ENCODE measurements around the gene SLCO4C1.

SLCO4C1 gene

DNA sequence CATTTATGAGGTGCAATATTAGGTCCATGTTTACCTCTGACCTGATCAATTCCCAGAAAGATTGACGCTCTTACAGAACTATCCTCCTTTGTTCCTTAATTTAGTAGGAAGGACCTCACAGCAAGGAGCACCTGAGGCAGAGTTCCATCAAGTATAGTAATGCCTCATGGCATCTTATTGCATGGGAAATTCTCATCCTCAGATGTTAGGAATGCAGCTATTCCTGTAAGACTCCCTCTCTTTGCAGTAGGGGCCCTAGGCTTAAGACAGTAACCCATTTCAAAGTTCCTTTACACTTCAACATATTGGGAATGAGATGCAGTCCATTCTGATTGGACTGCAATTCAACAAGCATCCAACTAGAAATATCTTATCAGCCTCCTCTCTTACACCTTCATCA, 69.8 kb downstream of the SLCO4C1 start:
- no peak for DNase-seq
- TF ChIP-seq, protein P1, sequence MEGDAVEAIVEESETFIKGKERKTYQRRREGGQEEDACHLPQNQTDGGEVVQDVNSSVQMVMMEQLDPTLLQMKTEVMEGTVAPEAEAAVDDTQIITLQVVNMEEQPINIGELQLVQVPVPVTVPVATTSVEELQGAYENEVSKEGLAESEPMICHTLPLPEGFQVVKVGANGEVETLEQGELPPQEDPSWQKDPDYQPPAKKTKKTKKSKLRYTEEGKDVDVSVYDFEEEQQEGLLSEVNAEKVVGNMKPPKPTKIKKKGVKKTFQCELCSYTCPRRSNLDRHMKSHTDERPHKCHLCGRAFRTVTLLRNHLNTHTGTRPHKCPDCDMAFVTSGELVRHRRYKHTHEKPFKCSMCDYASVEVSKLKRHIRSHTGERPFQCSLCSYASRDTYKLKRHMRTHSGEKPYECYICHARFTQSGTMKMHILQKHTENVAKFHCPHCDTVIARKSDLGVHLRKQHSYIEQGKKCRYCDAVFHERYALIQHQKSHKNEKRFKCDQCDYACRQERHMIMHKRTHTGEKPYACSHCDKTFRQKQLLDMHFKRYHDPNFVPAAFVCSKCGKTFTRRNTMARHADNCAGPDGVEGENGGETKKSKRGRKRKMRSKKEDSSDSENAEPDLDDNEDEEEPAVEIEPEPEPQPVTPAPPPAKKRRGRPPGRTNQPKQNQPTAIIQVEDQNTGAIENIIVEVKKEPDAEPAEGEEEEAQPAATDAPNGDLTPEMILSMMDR (IDR thresholded peaks at IDR 0.05; ENCODE audit: low read length): no peak
- TF ChIP-seq EZH2phosphoT487 (IDR thresholded peaks at IDR 0.05; ENCODE audit: low read length) (no peak), EZH2 (optimal IDR thresholded peaks at IDR 0.05; ENCODE audit: low read depth, low read length) (no peak)
- no peaks in the 10 kb centered on the region for H3K36me3 ChIP-seq (replicated peaks; ENCODE audit: insufficient read depth, low read length)
- H3K27ac ChIP-seq (ENCODE audit: low read length): no peak overlapping the region
- H3K4me2 ChIP-seq (ENCODE audit: low read depth, low read length): no peak overlapping the region
- H4K20me1 ChIP-seq (ENCODE audit: insufficient read depth, low read length): no peaks in the 10 kb centered on the region
- no peaks in the 10 kb centered on the region; the same call in 1 of the 2 replicates for H3F3A ChIP-seq (ENCODE audit: insufficient read depth, low read length)
- H3K9me2 ChIP-seq (replicated peaks; ENCODE audit: insufficient read depth, low read length): no peaks in the 10 kb centered on the region
- H2AFZ ChIP-seq (ENCODE audit: low read length): no peak overlapping the region
- no peaks in the 10 kb centered on the region for H3K79me2 ChIP-seq (ENCODE audit: low read length)
- H3K9me3 ChIP-seq (replicated peaks; ENCODE audit: insufficient read depth, low read length): no peaks in the 10 kb centered on the region
- no peaks in the 10 kb centered on the region; the same call in 1 of the 2 replicates for H3K4me1 ChIP-seq (ENCODE audit: low read length)
- no peak overlapping the region for H3K4me3 ChIP-seq (ENCODE audit: low read length)
- H3K9ac ChIP-seq (ENCODE audit: low read length): no peak overlapping the region
- no peaks in the 10 kb centered on the region for H3K27me3 ChIP-seq (replicated peaks; ENCODE audit: insufficient read depth, low read length)

GRCh38 chr5:102223542-102224477, 72.3 kb downstream of the SLCO4C1 start:
- H3K4me2 ChIP-seq (ENCODE audit: low read depth, low read length): peak overlapping the region; percentile 50
- H3K79me2 ChIP-seq (ENCODE audit: low read length): no peaks in the 10 kb centered on the region
- no peaks in the 10 kb centered on the region for H3K4me1 ChIP-seq (ENCODE audit: low read length)
- no peaks in the 10 kb centered on the region for H3K9me2 ChIP-seq (replicated peaks; ENCODE audit: insufficient read depth, low read length)
- TF ChIP-seq EZH2phosphoT487 (IDR thresholded peaks at IDR 0.05; ENCODE audit: low read length) (no peak), EZH2 (optimal IDR thresholded peaks at IDR 0.05; ENCODE audit: low read depth, low read length) (no peak)
- TF ChIP-seq, protein P1 (IDR thresholded peaks at IDR 0.05; ENCODE audit: low read length): peak; percentile 69
- H3K27me3 ChIP-seq (replicated peaks; ENCODE audit: insufficient read depth, low read length): no peaks in the 10 kb centered on the region
- H3F3A ChIP-seq (ENCODE audit: insufficient read depth, low read length): no peaks in the 10 kb centered on the region; the same call in 1 of the 2 replicates
- peak; percentile 62 for DNase-seq
- H4K20me1 ChIP-seq (ENCODE audit: insufficient read depth, low read length): no peaks in the 10 kb centered on the region
- no peaks in the 10 kb centered on the region for H3K9me3 ChIP-seq (replicated peaks; ENCODE audit: insufficient read depth, low read length)
- no peak overlapping the region for H3K27ac ChIP-seq (ENCODE audit: low read length)
- H3K36me3 ChIP-seq (replicated peaks; ENCODE audit: insufficient read depth, low read length): no peaks in the 10 kb centered on the region
- H2AFZ ChIP-seq (ENCODE audit: low read length): no peak overlapping the region
- no peak overlapping the region for H3K4me3 ChIP-seq (ENCODE audit: low read length)
- no peak overlapping the region for H3K9ac ChIP-seq (ENCODE audit: low read length)

DNA sequence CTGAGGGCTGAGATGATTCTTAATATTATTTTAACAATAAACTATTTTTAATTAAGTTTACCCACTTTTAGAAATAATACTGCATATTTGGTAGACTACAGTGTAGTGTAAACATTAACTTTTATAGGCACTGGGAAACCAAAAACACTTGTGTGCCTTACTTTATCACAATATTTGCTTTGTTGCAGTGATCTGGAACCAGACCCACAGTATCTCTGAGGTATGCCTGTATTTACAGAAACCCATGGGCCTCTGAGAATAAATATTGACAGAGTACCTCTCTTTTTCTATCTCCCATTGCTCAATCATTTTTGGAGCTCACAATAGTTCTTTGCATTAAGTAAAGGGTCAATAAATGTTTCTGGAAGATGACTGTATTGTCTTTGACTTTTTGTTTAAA, 73.3 kb downstream of the SLCO4C1 start:
- Histone ChIP-seq H3K27ac (ENCODE audit: low read length) (no peak overlapping the region), H3K4me2 (ENCODE audit: low read depth, low read length) (no peak overlapping the region)
- no peak for DNase-seq

More for the DNA sequence above, 73.3 kb downstream of the SLCO4C1 start:
- H3K36me3 ChIP-seq (replicated peaks; ENCODE audit: insufficient read depth, low read length): no peaks in the 10 kb centered on the region
- no peaks in the 10 kb centered on the region for H3K4me1 ChIP-seq (ENCODE audit: low read length)
- H3K27me3 ChIP-seq (replicated peaks; ENCODE audit: insufficient read depth, low read length): no peaks in the 10 kb centered on the region
- no peak overlapping the region for H2AFZ ChIP-seq (ENCODE audit: low read length)
- H3F3A ChIP-seq (ENCODE audit: insufficient read depth, low read length): no peaks in the 10 kb centered on the region; the same call in 1 of the 2 replicates
- no peaks in the 10 kb centered on the region for H3K9me2 ChIP-seq (replicated peaks; ENCODE audit: insufficient read depth, low read length)
- no peaks in the 10 kb centered on the region for H4K20me1 ChIP-seq (ENCODE audit: insufficient read depth, low read length)
- no peak for TF ChIP-seq EZH2phosphoT487 (IDR thresholded peaks at IDR 0.05; ENCODE audit: low read length)
- no peak for TF ChIP-seq EZH2 (optimal IDR thresholded peaks at IDR 0.05; ENCODE audit: low read depth, low read length)
- TF ChIP-seq, protein P1 (IDR thresholded peaks at IDR 0.05; ENCODE audit: low read length): no peak
- no peaks in the 10 kb centered on the region for H3K79me2 ChIP-seq (ENCODE audit: low read length)
- H3K9ac ChIP-seq (ENCODE audit: low read length): no peak overlapping the region
- H3K9me3 ChIP-seq (replicated peaks; ENCODE audit: insufficient read depth, low read length): no peaks in the 10 kb centered on the region
- no peak overlapping the region for H3K4me3 ChIP-seq (ENCODE audit: low read length)
